ENCODE measurements around the gene MND1. TPM values are rescaled to one million over a fixed set of nuclear protein-coding genes. Genes with fewer than 3 reads are reported as not detected.
"Not testable (repeated sequence)": the region's sequence is repeated elsewhere in the genome, so short reads cannot be mapped to it uniquely, and the experiment has no call there.

The MND1 gene
- total RNA-seq, 2 experiments from 2014 or later: 32.0 to 36.1 TPM

- no peaks in the 10 kb centered on the region for H3K36me3 Mint-ChIP-seq
- intact Hi-C loops (cut with micrococcal nuclease): loop anchor here (1.0 kb wide), 1 partner anchor 15 kb away; no protein-coding TSS in a partner anchor
- peak overlapping the region; percentile 76 for H3K27ac Mint-ChIP-seq
- H3K4me1 Mint-ChIP-seq (ENCODE audit: low read depth): peaks cover 12% of the 10 kb centered on the region
- CTCF ChIA-PET: no interaction called here
- peak overlapping the region; percentile 18 for H3K4me3 Mint-ChIP-seq
- no peaks in the 10 kb centered on the region for H3K27me3 Mint-ChIP-seq
- DNase-seq: peak; percentile 48
- no peaks in the 10 kb centered on the region for H3K9me3 Mint-ChIP-seq
- POLR2A ChIA-PET: no interaction called here
Observed at GRCh38 chr4:153450544-153450917, 106.0 kb downstream of the MND1 start.

- DNase-seq; intact Hi-C loops (cut with micrococcal nuclease); H3K4me3 Mint-ChIP-seq; CTCF ChIA-PET; H3K27ac Mint-ChIP-seq; H3K36me3 Mint-ChIP-seq; H3K9me3 Mint-ChIP-seq; H3K27me3 Mint-ChIP-seq: not testable (repeated sequence)
- peaks cover 12% of the 10 kb centered on the region for H3K4me1 Mint-ChIP-seq (ENCODE audit: low read depth)
- POLR2A ChIA-PET: interaction anchor here (0.6 kb wide), 1 partner anchor 50 kb away, joined by 3 read pairs; no protein-coding TSS in a partner anchor
Observed at GRCh38 chr4:153451145-153451544, 106.7 kb downstream of the MND1 start.

GRCh38 chr4:153451911-153452657, 107.6 kb downstream of the MND1 start:
- Mint-ChIP-seq H3K9me3 (no peaks in the 10 kb centered on the region), H3K27me3 (no peaks in the 10 kb centered on the region), H3K4me1 (ENCODE audit: low read depth) (peaks cover 12% of the 10 kb centered on the region), H3K4me3 (no peak overlapping the region), H3K27ac (no peak overlapping the region), H3K36me3 (no peaks in the 10 kb centered on the region)
- no peak for DNase-seq
- CTCF ChIA-PET: no interaction called here
- intact Hi-C loops (cut with micrococcal nuclease): no loop called here
- POLR2A ChIA-PET: no interaction called here

GRCh38 chr4:153452658-153453378, 108.3 kb downstream of the MND1 start:
- H3K36me3 Mint-ChIP-seq: no peaks in the 10 kb centered on the region
- intact Hi-C loops (cut with micrococcal nuclease): no loop called here
- peaks cover 12% of the 10 kb centered on the region for H3K4me1 Mint-ChIP-seq (ENCODE audit: low read depth)
- ChIA-PET CTCF (no interaction called here), POLR2A (no interaction called here)
- no peak overlapping the region for H3K27ac Mint-ChIP-seq
- H3K4me3 Mint-ChIP-seq: no peak overlapping the region
- H3K9me3 Mint-ChIP-seq: no peaks in the 10 kb centered on the region
- DNase-seq: no peak
- H3K27me3 Mint-ChIP-seq: no peaks in the 10 kb centered on the region

GRCh38 chr4:153453402-153453801, 108.9 kb downstream of the MND1 start:
- CTCF ChIA-PET: no interaction called here
- Mint-ChIP-seq H3K36me3 (no peaks in the 10 kb centered on the region), H3K27ac (no peak overlapping the region), H3K4me1 (ENCODE audit: low read depth) (peaks cover 12% of the 10 kb centered on the region), H3K4me3 (no peak overlapping the region), H3K27me3 (no peaks in the 10 kb centered on the region), H3K9me3 (no peaks in the 10 kb centered on the region)
- POLR2A ChIA-PET: no interaction called here
- intact Hi-C loops (cut with micrococcal nuclease): no loop called here
- no peak for DNase-seq

GRCh38 chr4:153458969-153459368, 114.5 kb downstream of the MND1 start:
- Mint-ChIP-seq H3K9me3 (no peaks in the 10 kb centered on the region), H3K27me3 (no peaks in the 10 kb centered on the region), H3K27ac (no peak overlapping the region), H3K36me3 (no peaks in the 10 kb centered on the region), H3K4me1 (ENCODE audit: low read depth) (no peaks in the 10 kb centered on the region), H3K4me3 (no peak overlapping the region)
- CTCF ChIA-PET: interaction anchor here (0.6 kb wide), 1 partner anchor 211 kb away, joined by 6 read pairs; no protein-coding TSS in a partner anchor
- POLR2A ChIA-PET: no interaction called here
- intact Hi-C loops (cut with micrococcal nuclease): no loop called here
- no peak for DNase-seq

- peaks cover 13% of the 10 kb centered on the region for H3K4me1 Mint-ChIP-seq (ENCODE audit: low read depth)
- DNase-seq; POLR2A ChIA-PET; intact Hi-C loops (cut with micrococcal nuclease); H3K27ac Mint-ChIP-seq; CTCF ChIA-PET; H3K27me3 Mint-ChIP-seq; H3K4me3 Mint-ChIP-seq; H3K9me3 Mint-ChIP-seq; H3K36me3 Mint-ChIP-seq: not testable (repeated sequence)
Observed at GRCh38 chr4:153461549-153461948, 117.1 kb downstream of the MND1 start.

GRCh38 chr4:153464068-153464467, 119.6 kb downstream of the MND1 start:
- Mint-ChIP-seq H3K4me3 (no peak overlapping the region), H3K36me3 (peaks cover 12% of the 10 kb centered on the region), H3K4me1 (ENCODE audit: low read depth) (peaks cover 25% of the 10 kb centered on the region), H3K9me3 (no peaks in the 10 kb centered on the region), H3K27ac (no peak overlapping the region), H3K27me3 (peaks cover 1% of the 10 kb centered on the region)
- POLR2A ChIA-PET: no interaction called here
- CTCF ChIA-PET: interaction anchor here (4.0 kb wide), 1 partner anchor 110 kb away, joined by 37 read pairs; no protein-coding TSS in a partner anchor
- DNase-seq: no peak
- intact Hi-C loops (cut with micrococcal nuclease): no loop called here

Other genes starting within 250 kb of the MND1 start
- gene TRIM2, start 140.2 kb upstream of the MND1 start, total RNA-seq: 1 to 10 TPM; 1.7 to 2.9 TPM
- 10 to 100 TPM; 32.7 to 33.3 TPM for gene TMEM131L, start 121.7 kb downstream of the MND1 start, total RNA-seq